ENCODE measurements around the gene MCM7. TPM values are rescaled to one million over a fixed set of nuclear protein-coding genes. Genes with fewer than 3 reads are reported as not detected.
A peak's percentile ranks its signal among the peaks of the same experiment; 100 is the strongest.

MCM7 gene
- total and polyA plus RNA-seq, 2 of the 13 experiments (the other 11 are each of a cell fraction or from before 2014, with no cell fraction given) = 84.5 to 214 TPM

DNA sequence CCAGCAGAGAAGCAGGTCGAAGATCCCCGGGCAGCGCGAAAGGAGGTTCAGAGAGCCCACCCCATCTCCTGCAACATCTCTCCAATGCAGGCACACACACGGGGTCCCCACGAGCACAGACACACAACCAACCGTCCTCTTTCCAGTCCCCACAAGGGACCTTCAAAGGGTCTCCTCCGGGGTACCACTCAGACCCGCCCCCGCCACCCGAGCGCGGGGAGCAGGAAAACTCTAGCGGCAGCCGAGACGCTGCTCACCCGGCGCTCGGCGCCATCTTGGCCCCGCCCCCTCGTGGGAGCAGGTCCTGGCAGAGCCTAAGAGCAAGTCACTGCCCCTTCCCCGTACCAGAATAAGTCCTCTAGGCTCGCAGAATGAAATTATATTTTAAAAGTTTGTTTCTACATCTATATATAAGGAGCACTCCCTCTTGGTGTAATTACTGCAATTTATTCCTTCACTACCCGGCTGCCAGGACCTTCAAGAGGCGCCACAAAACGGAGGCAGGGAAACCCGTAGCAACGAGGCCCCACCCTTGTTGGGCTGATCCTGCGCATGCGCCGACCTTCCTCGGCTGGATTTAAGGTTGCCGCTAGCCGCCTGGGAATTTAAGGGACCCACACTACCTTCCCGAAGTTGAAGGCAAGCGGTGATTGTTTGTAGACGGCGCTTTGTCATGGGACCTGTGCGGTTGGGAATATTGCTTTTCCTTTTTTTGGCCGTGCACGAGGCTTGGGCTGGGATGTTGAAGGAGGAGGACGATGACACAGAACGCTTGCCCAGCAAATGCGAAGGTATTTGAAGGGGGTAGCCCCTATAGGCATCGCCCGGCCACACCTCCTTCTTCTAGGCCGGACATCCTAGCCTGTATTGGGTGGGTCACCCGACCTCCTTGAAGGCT is 18.1 kb upstream of the MCM7 start, which contains the start of the genes CNPY4 and TAF6 (continued):
- TF ChIP-seq, protein P1, sequence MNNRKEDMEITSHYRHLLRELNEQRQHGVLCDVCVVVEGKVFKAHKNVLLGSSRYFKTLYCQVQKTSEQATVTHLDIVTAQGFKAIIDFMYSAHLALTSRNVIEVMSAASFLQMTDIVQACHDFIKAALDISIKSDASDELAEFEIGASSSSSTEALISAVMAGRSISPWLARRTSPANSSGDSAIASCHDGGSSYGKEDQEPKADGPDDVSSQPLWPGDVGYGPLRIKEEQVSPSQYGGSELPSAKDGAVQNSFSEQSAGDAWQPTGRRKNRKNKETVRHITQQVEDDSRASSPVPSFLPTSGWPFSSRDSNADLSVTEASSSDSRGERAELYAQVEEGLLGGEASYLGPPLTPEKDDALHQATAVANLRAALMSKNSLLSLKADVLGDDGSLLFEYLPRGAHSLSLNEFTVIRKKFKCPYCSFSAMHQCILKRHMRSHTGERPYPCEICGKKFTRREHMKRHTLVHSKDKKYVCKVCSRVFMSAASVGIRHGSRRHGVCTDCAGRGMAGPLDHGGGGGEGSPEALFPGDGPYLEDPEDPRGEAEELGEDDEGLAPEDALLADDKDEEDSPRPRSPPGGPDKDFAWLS (CRISPR knock-in tag; IDR thresholded peaks at IDR 0.05; ENCODE audit: borderline replicate concordance) = no peak
- TF ChIP-seq, protein P2, sequence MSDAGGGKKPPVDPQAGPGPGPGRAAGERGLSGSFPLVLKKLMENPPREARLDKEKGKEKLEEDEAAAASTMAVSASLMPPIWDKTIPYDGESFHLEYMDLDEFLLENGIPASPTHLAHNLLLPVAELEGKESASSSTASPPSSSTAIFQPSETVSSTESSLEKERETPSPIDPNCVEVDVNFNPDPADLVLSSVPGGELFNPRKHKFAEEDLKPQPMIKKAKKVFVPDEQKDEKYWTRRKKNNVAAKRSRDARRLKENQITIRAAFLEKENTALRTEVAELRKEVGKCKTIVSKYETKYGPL (CRISPR knock-in tag; IDR thresholded peaks at IDR 0.05) = peak; percentile 67; the same call in 1 of the 2 replicates
- TF ChIP-seq, protein P3, sequence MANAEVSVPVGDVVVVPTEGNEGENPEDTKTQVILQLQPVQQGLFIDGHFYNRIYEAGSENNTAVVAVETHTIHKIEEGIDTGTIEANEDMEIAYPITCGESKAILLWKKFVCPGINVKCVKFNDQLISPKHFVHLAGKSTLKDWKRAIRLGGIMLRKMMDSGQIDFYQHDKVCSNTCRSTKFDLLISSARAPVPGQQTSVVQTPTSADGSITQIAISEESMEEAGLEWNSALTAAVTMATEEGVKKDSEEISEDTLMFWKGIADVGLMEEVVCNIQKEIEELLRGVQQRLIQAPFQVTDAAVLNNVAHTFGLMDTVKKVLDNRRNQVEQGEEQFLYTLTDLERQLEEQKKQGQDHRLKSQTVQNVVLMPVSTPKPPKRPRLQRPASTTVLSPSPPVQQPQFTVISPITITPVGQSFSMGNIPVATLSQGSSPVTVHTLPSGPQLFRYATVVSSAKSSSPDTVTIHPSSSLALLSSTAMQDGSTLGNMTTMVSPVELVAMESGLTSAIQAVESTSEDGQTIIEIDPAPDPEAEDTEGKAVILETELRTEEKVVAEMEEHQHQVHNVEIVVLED (CRISPR knock-in tag; IDR thresholded peaks at IDR 0.05; ENCODE audit: borderline replicate concordance) = peak; percentile 46; the same call in 1 of the 2 replicates
- TF ChIP-seq, protein P4, sequence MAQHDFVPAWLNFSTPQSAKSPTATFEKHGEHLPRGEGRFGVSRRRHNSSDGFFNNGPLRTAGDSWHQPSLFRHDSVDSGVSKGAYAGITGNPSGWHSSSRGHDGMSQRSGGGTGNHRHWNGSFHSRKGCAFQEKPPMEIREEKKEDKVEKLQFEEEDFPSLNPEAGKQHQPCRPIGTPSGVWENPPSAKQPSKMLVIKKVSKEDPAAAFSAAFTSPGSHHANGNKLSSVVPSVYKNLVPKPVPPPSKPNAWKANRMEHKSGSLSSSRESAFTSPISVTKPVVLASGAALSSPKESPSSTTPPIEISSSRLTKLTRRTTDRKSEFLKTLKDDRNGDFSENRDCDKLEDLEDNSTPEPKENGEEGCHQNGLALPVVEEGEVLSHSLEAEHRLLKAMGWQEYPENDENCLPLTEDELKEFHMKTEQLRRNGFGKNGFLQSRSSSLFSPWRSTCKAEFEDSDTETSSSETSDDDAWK (CRISPR knock-in tag; IDR thresholded peaks at IDR 0.05) = no peak
- TF ChIP-seq MAF1 (CRISPR knock-in tag; IDR thresholded peaks at IDR 0.05; ENCODE audit: borderline replicate concordance) (0 out of 2 replicates have a peak, but pooled peaks have one; percentile 53), ZNF816 (CRISPR knock-in tag; IDR thresholded peaks at IDR 0.05; ENCODE audit: borderline replicate concordance) (no peak), ARHGAP35 (CRISPR knock-in tag; IDR thresholded peaks at IDR 0.05; ENCODE audit: borderline replicate concordance) (no peak; the same call in 1 of the 2 replicates), FOXM1 (CRISPR knock-in tag; IDR thresholded peaks at IDR 0.05) (no peak), HDAC1 (CRISPR knock-in tag; IDR thresholded peaks at IDR 0.05) (peak; percentile 63), NFE2L1 (CRISPR knock-in tag; IDR thresholded peaks at IDR 0.05; ENCODE audit: borderline replicate concordance) (no peak), REXO4 (CRISPR knock-in tag; IDR thresholded peaks at IDR 0.05; ENCODE audit: borderline replicate concordance) (no peak), ZFAT (CRISPR knock-in tag; conservative IDR thresholded peaks at IDR 0.05) (0 out of 2 replicates have a peak, but pooled peaks have one; percentile 62), ATF7-NPFF (CRISPR knock-in tag; IDR thresholded peaks at IDR 0.05; ENCODE audit: low read depth) (no peak), SMARCC2 (IDR thresholded peaks at IDR 0.05) (no peak), ZBTB7A (CRISPR knock-in tag; IDR thresholded peaks at IDR 0.05) (no peak), ZNF607 (CRISPR knock-in tag; IDR thresholded peaks at IDR 0.05; ENCODE audit: borderline replicate concordance) (peak; percentile 28; the same call in 1 of the 2 replicates), SMYD3 (CRISPR knock-in tag; IDR thresholded peaks at IDR 0.05) (no peak)
- TF ChIP-seq, protein P5, sequence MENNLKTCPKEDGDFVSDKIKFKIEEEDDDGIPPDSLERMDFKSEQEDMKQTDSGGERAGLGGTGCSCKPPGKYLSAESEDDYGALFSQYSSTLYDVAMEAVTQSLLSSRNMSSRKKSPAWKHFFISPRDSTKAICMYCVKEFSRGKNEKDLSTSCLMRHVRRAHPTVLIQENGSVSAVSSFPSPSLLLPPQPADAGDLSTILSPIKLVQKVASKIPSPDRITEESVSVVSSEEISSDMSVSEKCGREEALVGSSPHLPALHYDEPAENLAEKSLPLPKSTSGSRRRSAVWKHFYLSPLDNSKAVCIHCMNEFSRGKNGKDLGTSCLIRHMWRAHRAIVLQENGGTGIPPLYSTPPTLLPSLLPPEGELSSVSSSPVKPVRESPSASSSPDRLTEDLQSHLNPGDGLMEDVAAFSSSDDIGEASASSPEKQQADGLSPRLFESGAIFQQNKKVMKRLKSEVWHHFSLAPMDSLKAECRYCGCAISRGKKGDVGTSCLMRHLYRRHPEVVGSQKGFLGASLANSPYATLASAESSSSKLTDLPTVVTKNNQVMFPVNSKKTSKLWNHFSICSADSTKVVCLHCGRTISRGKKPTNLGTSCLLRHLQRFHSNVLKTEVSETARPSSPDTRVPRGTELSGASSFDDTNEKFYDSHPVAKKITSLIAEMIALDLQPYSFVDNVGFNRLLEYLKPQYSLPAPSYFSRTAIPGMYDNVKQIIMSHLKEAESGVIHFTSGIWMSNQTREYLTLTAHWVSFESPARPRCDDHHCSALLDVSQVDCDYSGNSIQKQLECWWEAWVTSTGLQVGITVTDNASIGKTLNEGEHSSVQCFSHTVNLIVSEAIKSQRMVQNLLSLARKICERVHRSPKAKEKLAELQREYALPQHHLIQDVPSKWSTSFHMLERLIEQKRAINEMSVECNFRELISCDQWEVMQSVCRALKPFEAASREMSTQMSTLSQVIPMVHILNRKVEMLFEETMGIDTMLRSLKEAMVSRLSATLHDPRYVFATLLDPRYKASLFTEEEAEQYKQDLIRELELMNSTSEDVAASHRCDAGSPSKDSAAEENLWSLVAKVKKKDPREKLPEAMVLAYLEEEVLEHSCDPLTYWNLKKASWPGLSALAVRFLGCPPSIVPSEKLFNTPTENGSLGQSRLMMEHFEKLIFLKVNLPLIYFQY (CRISPR knock-in tag; IDR thresholded peaks at IDR 0.05; ENCODE audit: borderline replicate concordance) = no peak

Measured in HepG2 (cell line).